Left cardiac atrium (tissue), 4 donors: ENCODE results near the gene HTR6. TPM values are rescaled to one million over a fixed set of nuclear protein-coding genes. Genes with fewer than 3 reads are reported as not detected.

Experiments
- ATAC-seq, 2 donors: fragments of 200-7000 bp; cut with Tn5 transposase; one replicate each; pipeline ENCODE4 v1.9.1; 2020; ENCODE audit warnings: mild to moderate bottlenecking in 2 of 2, moderate library complexity in 2 of 2
- DNase-seq: peaks from one replicate; pipeline ENCODE4 v3.0.0-alpha.2; 2020
- intact Hi-C, 2 donors: fragments of 100-400 bp; cut with DNase I; formaldehyde crosslinking; loops; one replicate each; pipeline versions ENCODE4 v1.14.1 to v1.15.1; 2022 to 2023
- total RNA-seq, 2 donors: library from RNA; stranded (reverse); fragmentation: NEBNext Ultra II Directional; extraction: Animal tissue kit (Norgen Biotek cat#: 25700); gene quantifications; one replicate each; pipeline ENCODE4 v1.2.1, GENCODE V29; 2021
- donor health status: DM: no; HTN: yes; CAD: no.
- donor health status: DM: no; HTN: yes; CAD: no; lungs with severe emphysema.
- donor health status: DM: yes; HTN: yes; CAD: no.
- donor health status: Dilated cardiomyopathy.

Gene HTR6
- total RNA-seq, 2 donors from 2014 or later = not detected

- DNase-seq (no peak), ATAC-seq (no peak)
- intact Hi-C loops = no loop called here
Measured at GRCh38 chr1:19678493-19678892, 13.8 kb downstream of the HTR6 start.

GRCh38 chr1:19678931-19679453, 14.3 kb downstream of the HTR6 start:
- intact Hi-C loops = no loop called here
- DNase-seq (no peak), ATAC-seq (no peak)

- DNase-seq = no peak
- intact Hi-C loops = no loop called here
- ATAC-seq = no peak
Measured at GRCh38 chr1:19679691-19680090, 15.0 kb downstream of the HTR6 start.

GRCh38 chr1:19680644-19681043, 16.0 kb downstream of the HTR6 start:
- ATAC-seq (no peak), DNase-seq (no peak)
- intact Hi-C loops = no loop called here

GRCh38 chr1:19682257-19682656, 17.6 kb downstream of the HTR6 start:
- DNase-seq (no peak), ATAC-seq (no peak)
- intact Hi-C loops = no loop called here

GRCh38 chr1:19682901-19683300, 18.2 kb downstream of the HTR6 start:
- no peak for ATAC-seq
- DNase-seq = no peak
- intact Hi-C loops = no loop called here

- ATAC-seq (no peak), DNase-seq (no peak)
- intact Hi-C loops = no loop called here
Measured at GRCh38 chr1:19683351-19683750, 18.7 kb downstream of the HTR6 start.

GRCh38 chr1:19684677-19685076, 20.0 kb downstream of the HTR6 start:
- DNase-seq = no peak
- no peak for ATAC-seq
- intact Hi-C loops = no loop called here

GRCh38 chr1:19685994-19686393, 21.3 kb downstream of the HTR6 start:
- DNase-seq (no peak), ATAC-seq (no peak)
- intact Hi-C loops = no loop called here

- intact Hi-C loops = no loop called here
- no peak for ATAC-seq
- no peak for DNase-seq
Measured at GRCh38 chr1:19687414-19687813, 22.7 kb downstream of the HTR6 start.

- DNase-seq = peak; percentile 46
- peak; percentile 54 to 65 for ATAC-seq
- intact Hi-C loops = no loop called here
Measured at GRCh38 chr1:19688041-19688842, 23.6 kb downstream of the HTR6 start.

- intact Hi-C loops = no loop called here
- peak in 1 of 2 donors; percentile 31 for ATAC-seq
Measured at GRCh38 chr1:19689085-19689757, 24.5 kb downstream of the HTR6 start.

GRCh38 chr1:19689856-19690255, 25.2 kb downstream of the HTR6 start:
- intact Hi-C loops = no loop called here
- ATAC-seq (no peak), DNase-seq (no peak)

More at GRCh38 chr1:19689085-19689757, 24.5 kb downstream of the HTR6 start:
- DNase-seq = no peak

GRCh38 chr1:19690342-19690741, 25.7 kb downstream of the HTR6 start:
- ATAC-seq = no peak
- intact Hi-C loops = no loop called here
- DNase-seq = no peak

- no peak for ATAC-seq
- DNase-seq = no peak
- intact Hi-C loops = no loop called here
Measured at GRCh38 chr1:19694298-19694697, 29.6 kb downstream of the HTR6 start.

- intact Hi-C loops = no loop called here
- ATAC-seq (no peak), DNase-seq (no peak)
Measured at GRCh38 chr1:19695772-19696171, 31.1 kb downstream of the HTR6 start.

- intact Hi-C loops = no loop called here
- no peak for ATAC-seq
- DNase-seq = no peak
Measured at GRCh38 chr1:19696820-19697219, 32.1 kb downstream of the HTR6 start.

GRCh38 chr1:19698181-19698580, 33.5 kb downstream of the HTR6 start:
- DNase-seq (no peak), ATAC-seq (no peak)
- intact Hi-C loops = no loop called here

- ATAC-seq = no peak
- no peak for DNase-seq
- intact Hi-C loops = loop anchor here in 1 of 2 donors (5.0 kb wide), 1 partner anchor 38 kb away; the partner anchor contains the start of gene HTR6
Measured at GRCh38 chr1:19700079-19700777, 35.6 kb downstream of the HTR6 start.

- no peak for DNase-seq
- intact Hi-C loops = loop anchor here in 1 of 2 donors (5.0 kb wide), 1 partner anchor 41 kb away; the partner anchor contains the start of gene HTR6
- no peak for ATAC-seq
Measured at GRCh38 chr1:19703280-19703679, 38.6 kb downstream of the HTR6 start.
